ENCODE results near the gene HMCN2.

DNA sequence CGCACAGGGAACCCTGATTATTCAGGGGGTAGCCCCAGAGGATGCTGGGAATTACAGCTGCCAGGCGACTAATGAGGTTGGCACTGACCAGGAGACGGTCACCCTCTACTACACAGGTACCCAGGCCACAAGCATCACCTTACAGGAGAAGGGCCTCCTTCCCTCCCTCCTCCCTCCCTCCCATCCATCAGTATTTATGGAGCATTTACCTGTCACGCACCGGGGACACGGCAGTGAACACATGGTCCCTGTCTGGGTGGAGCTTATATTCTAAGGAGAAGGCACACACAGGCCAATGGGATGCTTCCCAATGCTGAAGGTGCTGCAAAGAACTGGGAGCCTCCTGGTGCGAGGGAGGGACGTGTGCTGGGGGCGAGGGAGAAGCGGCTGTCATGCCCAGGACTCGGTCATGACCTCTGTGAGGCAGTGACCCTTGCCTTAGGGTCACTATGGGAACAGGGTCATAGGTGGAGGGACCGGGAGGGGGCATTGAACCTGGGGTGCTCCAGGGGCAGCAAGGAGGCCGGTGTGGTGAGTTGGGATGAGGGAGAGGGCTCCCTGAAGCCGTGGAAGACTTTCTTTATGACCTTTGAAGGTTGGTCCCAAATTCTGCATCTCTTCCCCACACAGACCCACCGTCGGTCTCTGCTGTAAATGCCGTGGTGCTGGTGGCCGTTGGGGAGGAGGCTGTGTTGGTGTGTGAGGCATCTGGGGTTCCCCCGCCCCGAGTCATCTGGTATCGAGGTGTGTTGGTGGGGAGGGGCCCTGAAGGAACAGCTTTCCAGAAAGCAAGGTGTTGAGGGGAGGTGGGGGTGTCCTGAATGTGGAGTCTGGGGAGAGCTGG lies 41.5 kb downstream of the HMCN2 start:
- TF ChIP-seq CTCF (IDR thresholded peaks at IDR 0.05; ENCODE audit: low read depth, low read length) = no peak
- no peak for TF ChIP-seq EZH2phosphoT487 (IDR thresholded peaks at IDR 0.05; ENCODE audit: low read depth)

Data from OCI-LY3 (cell line).